HCT116 (cell line): ENCODE measurements around the gene DENND5B.

Experiments used
- CEBPB ChIP-seq: IDR thresholded peaks from 2 replicates; pipeline ENCODE4 v1.6.1; 2012; ENCODE audit warnings: low read depth
- EZH2phosphoT487 ChIP-seq: fragments of 200-600 bp; IDR thresholded peaks from 2 replicates; pipeline ENCODE4 v1.6.1; 2018; ENCODE audit warnings: antibody characterized with exemption, borderline replicate concordance
- POLR2AphosphoS5 ChIP-seq: IDR thresholded peaks from 2 replicates; pipeline ENCODE4 v1.6.1; 2011; ENCODE audit warnings: mild to moderate bottlenecking, low read depth, low read length, moderate library complexity
- SRF ChIP-seq: IDR thresholded peaks from 2 replicates; pipeline ENCODE4 v1.6.1; 2012; ENCODE audit warnings: low read depth
- TF ChIP-seq, protein P1 (sequence below), 3 experiments: fragments of 200-600 bp in 1 of 3; sonication (generic) in 1 of 3; IDR thresholded peaks in 2 of 3; conservative IDR thresholded peaks in 1 of 3; 2 replicates each; pipeline ENCODE4 v1.5.1; 2012 to 2017; ENCODE audit warnings: low read depth in 2 of 3, low read length in 2 of 3, antibody characterized with exemption in 1 of 3, borderline replicate concordance in 1 of 3, control low read depth in 1 of 3, mild to moderate bottlenecking in 1 of 3, mixed read lengths in 1 of 3, mixed run types in 1 of 3, moderate library complexity in 1 of 3; ENCODE audit not compliant: insufficient read depth in 1 of 3

DNA sequence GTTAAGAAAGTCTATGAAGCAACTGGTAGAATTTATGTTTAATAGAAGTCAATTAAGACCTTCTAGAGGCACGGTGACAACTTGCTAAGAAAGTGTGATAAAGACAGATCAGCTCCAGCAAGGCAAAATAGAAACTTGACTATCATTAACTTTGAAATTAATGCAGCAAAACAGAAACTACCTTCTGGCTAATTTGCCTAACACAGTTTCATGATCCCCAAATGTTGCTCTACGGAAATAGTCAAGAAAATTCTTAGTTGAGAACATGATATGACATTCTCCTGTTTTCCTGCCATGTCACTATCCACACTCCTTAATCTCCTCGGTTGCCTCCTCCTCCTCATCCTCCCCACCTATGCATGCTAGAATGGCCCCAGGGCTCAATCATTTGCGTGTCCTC lies 4.2 kb downstream of the DENND5B start:
- TF ChIP-seq, protein P1, sequence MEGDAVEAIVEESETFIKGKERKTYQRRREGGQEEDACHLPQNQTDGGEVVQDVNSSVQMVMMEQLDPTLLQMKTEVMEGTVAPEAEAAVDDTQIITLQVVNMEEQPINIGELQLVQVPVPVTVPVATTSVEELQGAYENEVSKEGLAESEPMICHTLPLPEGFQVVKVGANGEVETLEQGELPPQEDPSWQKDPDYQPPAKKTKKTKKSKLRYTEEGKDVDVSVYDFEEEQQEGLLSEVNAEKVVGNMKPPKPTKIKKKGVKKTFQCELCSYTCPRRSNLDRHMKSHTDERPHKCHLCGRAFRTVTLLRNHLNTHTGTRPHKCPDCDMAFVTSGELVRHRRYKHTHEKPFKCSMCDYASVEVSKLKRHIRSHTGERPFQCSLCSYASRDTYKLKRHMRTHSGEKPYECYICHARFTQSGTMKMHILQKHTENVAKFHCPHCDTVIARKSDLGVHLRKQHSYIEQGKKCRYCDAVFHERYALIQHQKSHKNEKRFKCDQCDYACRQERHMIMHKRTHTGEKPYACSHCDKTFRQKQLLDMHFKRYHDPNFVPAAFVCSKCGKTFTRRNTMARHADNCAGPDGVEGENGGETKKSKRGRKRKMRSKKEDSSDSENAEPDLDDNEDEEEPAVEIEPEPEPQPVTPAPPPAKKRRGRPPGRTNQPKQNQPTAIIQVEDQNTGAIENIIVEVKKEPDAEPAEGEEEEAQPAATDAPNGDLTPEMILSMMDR (IDR thresholded peaks at IDR 0.05 in 2 of 3, conservative IDR thresholded peaks at IDR 0.05 in 1 of 3; ENCODE audit: borderline replicate concordance in 1 of 3, insufficient read depth in 1 of 3, low read depth in 2 of 3, low read length in 2 of 3) = no peak
- TF ChIP-seq SRF = no peak
- TF ChIP-seq EZH2phosphoT487 = no peak
- no peak for TF ChIP-seq CEBPB
- no peak for TF ChIP-seq POLR2AphosphoS5
